Stimulated activated CD8-positive, alpha-beta memory T cell treated with anti-CD3 and anti-CD28 coated beads, Interleukin-12 subunit alpha, Interleukin-12 subunit beta, amount 100 ng/mL, for 1 hour (primary cell): ENCODE measurements around the gene RAB6B.

Experiments
- DNase-seq: peaks from one replicate; pipeline ENCODE4 v3.0.0-alpha.2; 2020; ENCODE audit warnings: low read depth

RAB6B gene

DNA sequence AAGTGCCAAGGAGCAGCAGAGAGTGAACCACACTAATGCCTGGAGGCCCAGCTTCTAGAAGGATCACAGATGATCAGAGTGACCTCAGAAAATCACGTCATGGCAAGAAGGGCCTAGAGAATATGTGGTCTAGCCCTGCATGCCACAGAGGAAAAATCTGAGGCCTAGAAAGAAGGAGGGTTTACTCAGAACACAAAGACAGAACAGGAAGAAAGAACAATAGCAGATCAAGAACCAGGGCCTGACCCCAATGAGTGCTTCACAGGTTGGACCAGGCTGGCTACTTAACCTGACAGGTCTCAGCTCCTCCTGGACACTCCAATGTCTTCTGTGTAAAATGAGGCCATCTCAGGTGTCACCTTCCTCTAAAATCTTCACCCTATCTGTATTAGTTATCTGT lies 14.2 kb downstream of the RAB6B start:
- DNase-seq: no peak

GRCh38 chr3:133880886-133881455 lies 14.7 kb downstream of the RAB6B start:
- DNase-seq: no peak

GRCh38 chr3:133880287-133880686 lies 15.4 kb downstream of the RAB6B start:
- no peak for DNase-seq

GRCh38 chr3:133878518-133878917 lies 17.2 kb downstream of the RAB6B start:
- DNase-seq: no peak

- DNase-seq: no peak
These were observed 18.5 kb downstream of the RAB6B start for GRCh38 chr3:133877221-133877620.

GRCh38 chr3:133874761-133875438 lies 20.8 kb downstream of the RAB6B start:
- DNase-seq: no peak

DNA sequence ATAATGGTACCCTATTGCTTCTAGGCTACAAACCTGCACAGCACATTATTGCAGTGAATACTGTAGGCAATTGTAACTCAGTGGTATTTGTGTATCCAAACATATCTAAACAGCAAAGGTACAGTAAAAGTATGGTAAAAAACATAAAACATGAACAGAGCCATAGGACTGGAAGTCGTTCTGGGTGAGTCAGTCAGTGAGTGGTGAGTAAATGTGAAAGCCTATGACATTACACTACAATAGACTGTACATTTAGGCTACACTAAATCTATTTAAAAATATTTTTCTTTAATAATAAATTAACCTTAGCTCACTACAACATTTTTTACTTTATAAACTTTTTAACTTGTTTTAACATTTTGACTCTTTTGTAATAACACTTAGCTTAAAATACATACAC lies 21.3 kb downstream of the RAB6B start:
- DNase-seq: no peak

- no peak for DNase-seq
These were observed 22.9 kb downstream of the RAB6B start for GRCh38 chr3:133872781-133873180.

DNA sequence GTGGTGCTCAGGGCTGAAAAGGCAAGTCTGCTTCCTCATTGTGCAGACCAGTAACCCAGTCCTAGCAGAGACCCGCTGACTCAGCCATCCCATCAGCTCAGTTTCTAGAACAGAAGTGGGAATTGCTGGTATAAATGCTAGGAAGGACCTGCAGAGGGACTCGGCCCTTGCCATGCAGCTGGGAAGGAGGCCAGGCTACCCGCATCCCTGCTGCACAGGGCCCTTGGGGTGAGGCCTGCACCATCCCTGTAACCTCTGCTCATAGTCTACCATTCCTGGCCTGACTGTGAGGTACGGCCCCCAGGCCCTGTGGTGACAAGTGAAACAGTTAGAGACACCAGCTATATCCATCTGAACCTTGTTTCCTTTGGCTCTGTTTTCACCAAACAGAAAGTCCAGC lies 23.5 kb downstream of the RAB6B start:
- DNase-seq: no peak

DNA sequence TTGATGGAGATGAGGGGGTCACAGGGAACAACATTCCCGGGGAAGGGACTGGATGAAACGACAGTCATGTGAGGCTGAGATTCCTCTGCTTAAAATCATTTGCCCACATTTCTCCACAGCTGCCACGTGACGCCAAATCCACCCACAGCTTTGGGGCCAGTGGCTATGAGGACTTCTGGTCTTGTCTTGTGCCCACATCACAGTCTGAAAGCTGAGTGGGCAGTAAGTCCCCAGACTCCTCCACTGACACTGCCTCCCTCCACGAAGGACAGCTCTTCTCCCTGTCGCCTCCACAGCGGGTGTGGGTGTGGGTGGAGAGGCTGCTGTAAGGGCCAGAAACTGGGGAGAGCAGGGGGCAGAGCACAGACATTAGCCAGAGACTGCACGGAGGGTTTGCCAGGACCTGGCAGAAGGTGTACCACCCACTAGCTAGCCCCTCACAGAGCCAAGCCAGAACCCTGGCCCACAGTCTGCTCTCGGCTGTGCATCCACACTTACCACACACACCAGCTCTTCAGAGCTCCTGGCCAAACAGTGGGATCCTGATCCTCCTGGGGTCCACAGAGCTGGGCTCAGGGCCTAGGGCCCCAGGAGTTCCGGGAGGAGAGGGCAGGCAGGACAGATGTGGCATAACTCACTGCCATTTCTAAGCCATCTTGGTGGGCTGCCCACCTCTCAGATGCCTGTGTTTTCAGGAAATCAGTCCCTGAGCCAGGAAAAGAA lies 24.2 kb downstream of the RAB6B start:
- no peak for DNase-seq

DNA sequence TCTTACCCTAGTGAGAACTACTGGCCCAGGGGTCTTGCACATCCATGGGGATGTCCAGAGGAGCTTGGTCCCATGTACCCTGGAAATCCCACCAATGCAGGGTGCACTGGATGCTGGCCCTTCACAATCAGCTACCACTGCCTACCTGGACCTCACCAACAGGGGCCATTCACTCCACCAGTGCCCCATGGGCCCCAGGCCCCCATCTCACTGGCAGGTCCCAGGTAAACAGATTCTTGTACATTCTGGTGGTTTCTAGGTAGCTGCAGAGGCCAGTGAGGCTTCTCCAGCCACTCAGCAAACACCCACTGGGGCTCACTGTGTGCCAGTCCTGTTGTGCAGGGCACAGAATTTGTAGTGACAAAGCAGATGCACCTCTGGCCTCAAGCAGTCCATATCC lies 24.9 kb downstream of the RAB6B start:
- no peak for DNase-seq

DNA sequence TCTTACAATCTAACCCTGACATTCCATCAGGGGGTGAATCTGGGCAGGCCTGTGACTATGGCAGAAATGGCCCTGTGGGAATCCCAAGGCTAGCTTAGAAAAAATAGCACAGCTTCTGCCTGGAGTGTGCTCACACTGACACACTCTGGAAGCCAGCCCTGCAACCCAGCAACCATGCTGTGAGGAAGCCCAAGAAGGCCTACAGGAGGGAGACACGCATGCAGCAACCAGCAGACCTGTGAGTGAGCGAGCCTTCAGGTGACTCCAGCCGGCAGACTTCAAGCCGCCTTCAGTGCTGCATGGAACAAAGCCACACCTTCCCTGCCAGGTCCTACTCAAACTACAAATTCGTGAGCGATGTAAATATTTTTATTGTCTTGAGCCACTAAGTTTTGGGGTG lies 26.1 kb downstream of the RAB6B start:
- no peak for DNase-seq

GRCh38 chr3:133868758-133869475 lies 26.8 kb downstream of the RAB6B start:
- no peak for DNase-seq

DNA sequence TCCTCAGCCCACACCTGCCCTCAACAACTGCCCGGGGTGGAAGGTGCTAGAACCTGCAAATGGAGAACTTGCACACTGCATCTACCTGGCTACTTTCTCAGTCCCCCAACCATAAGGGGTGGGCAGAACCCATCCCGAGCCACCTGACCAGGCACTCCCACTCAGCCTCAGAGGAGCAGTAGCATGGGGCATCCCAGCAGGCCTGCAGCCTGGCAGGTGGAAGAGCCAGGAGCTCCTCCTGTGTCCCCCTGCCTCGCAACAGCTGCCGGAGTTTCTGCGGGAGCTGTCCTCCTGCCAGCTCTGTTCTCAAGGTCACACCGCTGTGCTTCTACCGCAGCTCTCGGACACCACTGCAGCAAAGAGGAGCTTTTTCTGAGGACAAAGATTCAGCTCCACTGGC lies 27.5 kb downstream of the RAB6B start:
- no peak for DNase-seq

GRCh38 chr3:133866141-133866540 lies 29.5 kb downstream of the RAB6B start:
- no peak for DNase-seq

DNA sequence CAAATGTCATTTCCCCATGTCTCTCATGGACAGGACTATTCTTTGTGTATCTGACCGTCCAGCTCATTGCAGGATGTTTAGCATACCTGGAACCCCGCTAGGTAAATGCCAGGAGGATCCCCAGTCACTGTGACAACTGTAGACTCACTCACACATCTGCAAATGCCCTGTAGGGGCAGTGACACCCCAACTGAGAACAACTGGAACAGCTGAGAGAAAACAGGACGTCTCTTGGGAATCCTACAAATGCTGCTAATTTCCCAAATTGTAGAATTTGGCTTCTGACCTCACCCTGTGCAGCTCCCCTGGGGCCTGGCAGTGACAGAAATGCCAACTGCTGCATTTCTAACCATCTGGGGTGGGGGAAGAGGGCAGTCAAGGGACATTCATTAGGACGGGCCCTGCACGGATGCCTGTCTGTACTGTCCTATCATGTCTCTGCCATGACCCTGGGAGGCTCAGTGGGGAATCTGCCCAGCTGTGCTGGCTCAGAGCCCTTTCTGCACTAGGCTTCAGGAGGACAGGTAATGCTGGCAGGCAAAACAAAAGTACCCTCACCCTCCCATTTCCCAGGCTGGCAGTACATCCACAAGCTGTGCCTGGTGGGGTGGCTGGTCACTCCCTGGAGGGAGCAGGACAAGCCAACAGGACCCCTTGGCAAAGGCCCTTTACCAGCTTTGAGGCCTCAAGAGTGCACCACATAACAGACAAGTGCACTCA lies 30.4 kb downstream of the RAB6B start:
- DNase-seq: no peak

DNA sequence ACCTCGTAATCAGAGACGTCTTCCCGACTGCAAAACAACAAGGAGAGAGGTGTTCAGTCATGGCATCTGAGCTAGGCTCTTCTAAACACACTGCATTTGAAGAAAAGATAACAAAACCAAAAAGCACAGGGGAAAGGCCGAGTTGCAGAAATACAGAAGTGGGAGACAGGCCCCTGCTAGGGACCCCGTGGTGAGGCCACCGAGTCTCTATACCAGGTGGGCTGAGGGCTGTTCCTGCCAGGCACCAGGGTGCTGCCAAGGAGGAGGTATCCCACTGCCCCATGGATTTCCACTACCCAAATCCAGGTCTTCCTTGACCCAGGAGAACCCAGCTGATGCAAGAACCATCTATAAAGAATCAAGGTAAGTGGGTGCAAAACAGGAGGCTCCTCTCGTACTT lies 31.1 kb downstream of the RAB6B start:
- DNase-seq: no peak

- no peak for DNase-seq
These were observed 31.8 kb downstream of the RAB6B start for GRCh38 chr3:133863911-133864310.

DNA sequence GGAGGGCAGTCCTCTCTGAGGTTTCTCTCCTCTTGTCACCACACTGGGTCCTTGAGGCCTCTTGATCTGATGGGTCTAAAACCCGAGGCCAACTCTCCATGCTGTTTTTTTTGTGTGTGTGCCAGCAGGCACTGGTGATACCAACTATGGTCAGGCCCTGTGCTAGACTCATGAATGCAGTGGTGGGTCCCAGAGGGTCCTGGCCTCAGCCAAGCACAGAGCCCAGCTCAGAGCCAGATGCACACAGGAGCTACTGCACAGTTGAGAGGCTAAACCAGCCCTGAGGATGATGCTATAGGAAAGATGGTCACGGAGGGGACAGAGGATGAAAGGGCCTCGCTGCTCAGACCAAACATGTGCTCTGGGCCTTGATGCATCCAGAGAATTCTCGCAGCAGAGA lies 33.5 kb downstream of the RAB6B start:
- no peak for DNase-seq

DNA sequence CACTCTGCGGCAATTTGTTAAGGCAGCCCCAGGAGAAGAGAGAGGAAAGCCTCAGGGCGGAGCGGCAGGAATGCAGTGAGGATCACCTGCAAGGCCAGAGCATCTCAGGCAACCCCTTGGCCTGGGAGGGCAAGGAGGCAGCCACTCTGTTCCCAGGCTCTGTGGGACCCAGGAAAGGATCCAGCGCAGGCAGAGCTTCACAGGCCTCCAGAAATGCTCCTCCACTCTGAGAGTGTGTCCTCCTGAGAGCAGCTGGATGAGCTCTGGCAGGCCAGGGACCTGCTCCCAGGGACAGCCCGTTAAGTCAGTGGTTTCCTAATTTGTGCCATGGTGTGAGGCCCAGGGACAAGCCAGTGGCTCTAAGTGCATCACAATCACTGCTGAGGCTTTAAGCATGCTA lies 35.2 kb downstream of the RAB6B start:
- DNase-seq: no peak

GRCh38 chr3:133859381-133860234 lies 36.1 kb downstream of the RAB6B start:
- no peak for DNase-seq
